GM12878 (cell line): Measurements from ENCODE around the gene MYBBP1A. TPM values are rescaled to one million over a fixed set of nuclear protein-coding genes. Genes with fewer than 3 reads are reported as not detected.

Source experiments
- ATAC-seq: fragments of 200-7000 bp; cut with Tn5 transposase; 3 replicates; pipeline ENCODE4 v1.9.1; 2020; ENCODE audit warnings: mild to moderate bottlenecking, moderate library complexity
- BruUV-seq: library from RNA; stranded (reverse); fragments of 400-500 nt; replicated peaks from 2 replicates; lab custom pipeline; 2021; lab: Mats Ljungman, UMichigan
- CTCF ChIA-PET: fragments of 300-600 bp; sonication (Branson Sonifier 250); formaldehyde crosslinking; extraction: SDS; loops from one replicate; lab custom pipeline; 2021; ENCODE audit warnings: inconsistent platforms; lab: Yijun Ruan, JAX
- POLR2A ChIA-PET: fragments of 350-600 bp; formaldehyde crosslinking; extraction: SDS; loops from one replicate; lab custom pipeline; 2021; ENCODE audit warnings: inconsistent platforms; lab: Charles Lee
- RAD21 ChIA-PET: fragments of 300-600 bp; sonication (Branson Sonifier 250); formaldehyde crosslinking; loops from one replicate; lab custom pipeline; 2023; ENCODE audit warnings: antibody characterized with exemption; ENCODE audit not compliant: unreplicated experiment; lab: Charles Lee
- SMC1A ChIA-PET: fragments of 300-600 bp; sonication (Branson Sonifier 250); formaldehyde crosslinking; loops from one replicate; lab custom pipeline; 2023; ENCODE audit not compliant: unreplicated experiment, uncharacterized antibody; lab: Charles Lee
- DNase-seq: peaks from one replicate; pipeline ENCODE4 v3.0.0-alpha.2; 2011; ENCODE audit warnings: low read depth, low spot score
- FAIRE-seq: peaks from 3 replicates; lab custom pipeline; 2011; peaks lifted over from hg19 to GRCh38; lab: Jason Lieb, UNC
- H2AFZ ChIP-seq: 2 replicates; pipeline ENCODE4 v1.6.0; 2011; ENCODE audit warnings: low read depth, low read length, control low read depth; ENCODE audit not compliant: control insufficient read depth
- H3K27ac ChIP-seq: 2 replicates; pipeline ENCODE4 v1.5.1; 2011; ENCODE audit warnings: control low read depth; ENCODE audit not compliant: control insufficient read depth, insufficient read depth
- H3K27me3 ChIP-seq, 2 experiments: replicated peaks in 1 of 2; 2 replicates each; pipeline versions ENCODE4 v1.6.0 to v1.6.1; 2011; ENCODE audit warnings: low read length in 1 of 2; ENCODE audit not compliant: control insufficient read depth in 2 of 2, insufficient read depth in 2 of 2
- H3K36me3 ChIP-seq, 2 experiments: 2 replicates each; pipeline ENCODE4 v1.5.1; 2011; ENCODE audit warnings: low read length in 1 of 2; ENCODE audit not compliant: control insufficient read depth in 2 of 2, insufficient read depth in 2 of 2
- H3K4me1 ChIP-seq: 2 replicates; pipeline ENCODE4 v1.6.1; 2011; ENCODE audit warnings: mild to moderate bottlenecking, low read length, moderate library complexity, mixed read lengths; ENCODE audit not compliant: control insufficient read depth, insufficient read depth
- H3K4me2 ChIP-seq: 2 replicates; pipeline ENCODE4 v1.6.0; 2011; ENCODE audit warnings: control low read depth; ENCODE audit not compliant: control insufficient read depth, insufficient read depth
- H3K4me3 ChIP-seq: fragments of 200-600 bp; sonication (generic); 2 replicates; pipeline ENCODE4 v1.5.1; 2016
- H3K79me2 ChIP-seq: 2 replicates; pipeline ENCODE4 v1.6.0; 2011; ENCODE audit warnings: low read length; ENCODE audit not compliant: control insufficient read depth, insufficient read depth
- H3K9ac ChIP-seq: 2 replicates; pipeline ENCODE4 v1.8.0; 2011; ENCODE audit warnings: low read length, control low read depth, mixed read lengths; ENCODE audit not compliant: control insufficient read depth, insufficient read depth
- H3K9me3 ChIP-seq: replicated peaks from 3 replicates; pipeline ENCODE4 v1.5.1; 2011; ENCODE audit warnings: mild to moderate bottlenecking, low read length; ENCODE audit not compliant: control insufficient read depth, insufficient read depth
- H4K20me1 ChIP-seq: 2 replicates; pipeline ENCODE4 v1.6.0; 2011; ENCODE audit not compliant: control insufficient read depth, insufficient read depth
- CHD4 ChIP-seq: fragments of 200-600 bp; sonication (generic); IDR thresholded peaks from 2 replicates; pipeline ENCODE4 v1.6.1; 2016; ENCODE audit warnings: mild to moderate bottlenecking
- ETV6 ChIP-seq, 2 experiments: fragments of 450-650 bp in 1 of 2; IDR thresholded peaks in 1 of 2; conservative IDR thresholded peaks in 1 of 2; 2 replicates each; pipeline ENCODE4 v1.6.1; 2014; ENCODE audit warnings: antibody characterized with exemption in 1 of 2, borderline replicate concordance in 1 of 2, low read depth in 1 of 2, mild to moderate bottlenecking in 1 of 2, moderate library complexity in 1 of 2
- KDM1A ChIP-seq: fragments of 200-600 bp; sonication (generic); IDR thresholded peaks from 2 replicates; pipeline ENCODE4 v1.6.1; 2016; ENCODE audit warnings: borderline replicate concordance
- LARP7 ChIP-seq: fragments of 450-650 bp; IDR thresholded peaks from 2 replicates; pipeline ENCODE4 v1.6.1; 2017; ENCODE audit warnings: mild to moderate bottlenecking
- MXI1 ChIP-seq: fragments of 150-350 bp; IDR thresholded peaks from 2 replicates; pipeline ENCODE4 v1.6.1; 2011; ENCODE audit warnings: low read depth, mild to moderate bottlenecking, inconsistent platforms, low read length, improper control_type of control experiment
- NRF1 ChIP-seq: conservative IDR thresholded peaks from 2 replicates; pipeline ENCODE4 v1.6.1; 2011; ENCODE audit warnings: mild to moderate bottlenecking, low read depth, low read length, improper control_type of control experiment
- RBBP5 ChIP-seq: fragments of 200-600 bp; sonication (generic); conservative IDR thresholded peaks from 2 replicates; pipeline ENCODE4 v1.6.1; 2016
- ZNF207 ChIP-seq: fragments of 450-650 bp; IDR thresholded peaks from 2 replicates; pipeline ENCODE4 v1.6.1; 2014; ENCODE audit warnings: antibody characterized with exemption, mild to moderate bottlenecking, borderline replicate concordance
- ZNF24 ChIP-seq: fragments of 450-650 bp; IDR thresholded peaks from 2 replicates; pipeline ENCODE4 v1.6.1; 2017; ENCODE audit warnings: antibody characterized with exemption, mild to moderate bottlenecking
- WGBS: methylation state at CpG from one replicate; pipeline ENCODE4 v1.1.6; 2016; ENCODE audit warnings: low lambda C conversion rate; ENCODE audit not compliant: insufficient replicate concordance, insufficient coverage; ENCODE audit errors: missing lambda C conversion rate; 5-methylcytosine and 5-hydroxymethylcytosine counted together
- in situ Hi-C: fragments of 300-500 bp; cut with MboI; formaldehyde crosslinking; loops from 9 replicates; pipeline ENCODE4 v1.14.3; 2018; ENCODE audit warnings: mixed read lengths
- intact Hi-C: fragments of 100-400 bp; cut with micrococcal nuclease; formaldehyde crosslinking; loops from one replicate; pipeline ENCODE4 v1.14.2; 2022; ENCODE audit not compliant: unreplicated experiment
- polyA plus RNA-seq, 11 experiments: library from polyadenylated mRNA; depleted of rRNA in 4 of 11; unstranded in 6 of 11; stranded (reverse) in 5 of 11; fragments of >200 nt; fragmentation: Nextera tagmentation in 4 of 11; fragmentation: Illumina TruSeq in 1 of 11; extraction: Ambion mirVana in 4 of 11; extraction: Trizol in 1 of 11; gene quantifications; 1 replicate in 1 of 11; 2 replicates in 10 of 11; pipeline versions ENCODE4 v1.2.1 to v1.2.3, GENCODE V29; 2011 to 2016; ENCODE audit warnings: inconsistent platforms in 2 of 11, missing spikeins in 2 of 11, low read depth in 1 of 11
- total RNA-seq, 4 experiments: library from RNA; depleted of rRNA in 3 of 4; stranded (reverse); fragments of >200 nt in 3 of 4; fragmentation: Illumina TruSeq in 1 of 4; extraction: Trizol in 1 of 4; gene quantifications; 2 replicates each; pipeline versions ENCODE4 v1.2.1 to v1.2.3, GENCODE V29; 2013 to 2021
- TF ChIP-seq, protein P1 (sequence below): fragments of 450-650 bp; IDR thresholded peaks from 2 replicates; pipeline ENCODE4 v1.6.1; 2018; ENCODE audit warnings: borderline replicate concordance, mild to moderate bottlenecking; ENCODE audit not compliant: partially characterized antibody
- TF ChIP-seq, protein P2 (sequence below): IDR thresholded peaks from 2 replicates; pipeline ENCODE4 v1.6.1; 2012; ENCODE audit warnings: low read depth, low read length, improper control_type of control experiment

Gene MYBBP1A
- total and polyA plus RNA-seq, 10 of the 15 experiments (the other 5 are each of a cell fraction or from before 2014, with no cell fraction given) = 2.5 to 121 (median 71.6) TPM

DNA sequence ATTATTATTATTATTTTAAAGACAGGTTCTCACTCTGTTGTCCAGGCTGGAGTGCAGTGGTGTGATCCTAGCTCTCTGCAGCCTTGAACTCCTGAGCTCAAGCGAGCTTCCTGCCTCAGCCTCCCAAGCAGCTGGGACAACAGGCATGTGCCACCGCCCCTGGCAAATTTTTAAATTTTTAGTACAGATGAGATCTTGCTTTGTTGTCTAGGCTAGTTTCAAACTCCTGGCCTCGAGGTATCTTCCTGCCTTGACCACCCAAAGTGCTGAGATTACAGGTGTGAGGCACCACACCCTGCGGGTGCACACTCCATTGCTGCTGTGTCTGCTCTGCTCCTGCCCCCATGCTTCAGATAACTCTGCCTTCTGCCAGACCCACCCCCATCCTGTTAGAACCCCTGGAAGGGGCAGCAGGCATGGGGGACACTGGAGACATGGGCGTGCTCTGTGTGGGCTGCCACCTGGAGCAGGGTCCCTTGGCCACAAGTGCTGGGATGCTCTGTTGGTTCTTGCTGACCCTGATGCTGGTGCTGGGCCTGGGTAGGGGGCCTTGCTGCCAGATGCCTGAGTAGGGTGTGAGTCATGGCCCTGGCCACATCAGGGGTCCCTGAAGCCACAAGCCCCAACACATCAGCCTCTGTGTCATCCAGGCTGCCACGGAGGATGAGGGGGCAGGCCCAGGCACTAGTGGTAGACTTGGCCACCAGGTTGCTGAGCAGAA is 2.6 kb upstream of the MYBBP1A start:
- intact Hi-C loops = no loop called here
- Histone ChIP-seq H3K9me3 (no peaks in the 10 kb centered on the region), H4K20me1 (no peaks in the 10 kb centered on the region), H3K4me1 (peaks cover 44% of the 10 kb centered on the region), H3K27ac (no peak overlapping the region), H3K36me3 (peaks cover 0 to 4% of the 10 kb centered on the region in 2 experiments; a peak in 2 of 4 replicates), H2AFZ (no peak overlapping the region), H3K9ac (no peak overlapping the region), H3K4me3 (no peak overlapping the region), H3K27me3 (no peaks in the 10 kb centered on the region), H3K4me2 (no peak overlapping the region), H3K79me2 (peaks cover 27% of the 10 kb centered on the region)
- BruUV-seq = no TSS peak
- ATAC-seq (no peak), FAIRE-seq (no peak), DNase-seq (no peak)
- CTCF ChIA-PET = interaction anchor here (0.9 to 5.8 kb wide), 4 partner anchors 10 to 352 kb away, joined by 3 to 60 read pairs (median 6); no protein-coding TSS in a partner anchor
- POLR2A ChIA-PET = interaction anchor here (0.7 kb wide), 1 partner anchor 270 kb away, joined by 5 read pairs; no protein-coding TSS in a partner anchor
- SMC1A ChIA-PET = no interaction called here
- TF ChIP-seq, protein P1, sequence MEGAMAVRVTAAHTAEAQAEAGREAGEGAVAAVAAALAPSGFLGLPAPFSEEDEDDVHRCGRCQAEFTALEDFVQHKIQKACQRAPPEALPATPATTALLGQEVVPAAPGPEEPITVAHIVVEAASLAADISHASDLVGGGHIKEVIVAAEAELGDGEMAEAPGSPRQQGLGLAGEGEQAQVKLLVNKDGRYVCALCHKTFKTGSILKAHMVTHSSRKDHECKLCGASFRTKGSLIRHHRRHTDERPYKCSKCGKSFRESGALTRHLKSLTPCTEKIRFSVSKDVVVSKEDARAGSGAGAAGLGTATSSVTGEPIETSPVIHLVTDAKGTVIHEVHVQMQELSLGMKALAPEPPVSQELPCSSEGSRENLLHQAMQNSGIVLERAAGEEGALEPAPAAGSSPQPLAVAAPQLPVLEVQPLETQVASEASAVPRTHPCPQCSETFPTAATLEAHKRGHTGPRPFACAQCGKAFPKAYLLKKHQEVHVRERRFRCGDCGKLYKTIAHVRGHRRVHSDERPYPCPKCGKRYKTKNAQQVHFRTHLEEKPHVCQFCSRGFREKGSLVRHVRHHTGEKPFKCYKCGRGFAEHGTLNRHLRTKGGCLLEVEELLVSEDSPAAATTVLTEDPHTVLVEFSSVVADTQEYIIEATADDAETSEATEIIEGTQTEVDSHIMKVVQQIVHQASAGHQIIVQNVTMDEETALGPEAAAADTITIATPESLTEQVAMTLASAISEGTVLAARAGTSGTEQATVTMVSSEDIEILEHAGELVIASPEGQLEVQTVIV = no peak
- TF ChIP-seq CHD4 (no peak), LARP7 (no peak), KDM1A (no peak), ETV6 (conservative IDR thresholded peaks at IDR 0.05 in 1 of 2, IDR thresholded peaks at IDR 0.05 in 1 of 2; ENCODE audit: borderline replicate concordance in 1 of 2, low read depth in 1 of 2) (no peak), NRF1 (no peak), MXI1 (no peak), ZNF207 (no peak), ZNF24 (no peak), RBBP5 (no peak)
- TF ChIP-seq, protein P2, sequence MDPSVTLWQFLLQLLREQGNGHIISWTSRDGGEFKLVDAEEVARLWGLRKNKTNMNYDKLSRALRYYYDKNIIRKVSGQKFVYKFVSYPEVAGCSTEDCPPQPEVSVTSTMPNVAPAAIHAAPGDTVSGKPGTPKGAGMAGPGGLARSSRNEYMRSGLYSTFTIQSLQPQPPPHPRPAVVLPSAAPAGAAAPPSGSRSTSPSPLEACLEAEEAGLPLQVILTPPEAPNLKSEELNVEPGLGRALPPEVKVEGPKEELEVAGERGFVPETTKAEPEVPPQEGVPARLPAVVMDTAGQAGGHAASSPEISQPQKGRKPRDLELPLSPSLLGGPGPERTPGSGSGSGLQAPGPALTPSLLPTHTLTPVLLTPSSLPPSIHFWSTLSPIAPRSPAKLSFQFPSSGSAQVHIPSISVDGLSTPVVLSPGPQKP = no peak
- RAD21 ChIA-PET = interaction anchor here (0.6 to 1.0 kb wide), 2 partner anchors 9 to 16 kb away, joined by 3 to 4 read pairs; no protein-coding TSS in a partner anchor
- WGBS = 82% methylated on average over 6 of the region's 6 CpGs
- in situ Hi-C loops = no loop called here
